ENCODE results near the gene ZNF282. TPM values are rescaled to one million over a fixed set of nuclear protein-coding genes. Genes with fewer than 3 reads are reported as not detected.

ZNF282 gene
- total RNA-seq, 4 donors from 2014 or later: 16.9 to 28.7 (median 22.2) TPM

DNA sequence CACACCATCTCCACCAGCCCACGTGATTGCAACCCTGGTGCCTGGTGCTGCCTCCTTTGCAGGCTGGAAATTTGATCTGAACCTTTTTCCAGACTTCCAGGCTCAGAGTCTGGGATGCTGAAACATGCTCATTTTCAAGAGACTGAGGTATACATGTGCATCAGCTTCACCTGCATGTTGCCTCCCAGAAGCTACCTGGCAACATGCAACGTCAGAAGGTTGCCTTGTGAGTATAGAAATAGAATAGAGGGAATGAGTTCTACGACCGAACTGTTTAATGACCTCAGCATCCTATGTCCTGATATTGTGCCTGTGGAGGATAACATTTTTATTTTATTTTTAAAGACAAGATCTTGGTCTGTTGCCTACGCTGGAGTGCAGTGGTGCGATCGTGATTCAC is 42.2 kb downstream of the ZNF282 start:
- Histone ChIP-seq H3K36me3 (no peaks in the 10 kb centered on the region), H3K9me3 (no peaks in the 10 kb centered on the region), H3K4me1 (peaks cover 15 to 32% (median 24%) of the 10 kb centered on the region in 4 donors), H3K27ac (replicated peaks in 1 of 4) (no peak overlapping the region), H3K27me3 (no peaks in the 10 kb centered on the region), H3K4me3 (no peak overlapping the region)
- intact Hi-C loops (cut with DNase I): no loop called here
- TF ChIP-seq, protein P1, sequence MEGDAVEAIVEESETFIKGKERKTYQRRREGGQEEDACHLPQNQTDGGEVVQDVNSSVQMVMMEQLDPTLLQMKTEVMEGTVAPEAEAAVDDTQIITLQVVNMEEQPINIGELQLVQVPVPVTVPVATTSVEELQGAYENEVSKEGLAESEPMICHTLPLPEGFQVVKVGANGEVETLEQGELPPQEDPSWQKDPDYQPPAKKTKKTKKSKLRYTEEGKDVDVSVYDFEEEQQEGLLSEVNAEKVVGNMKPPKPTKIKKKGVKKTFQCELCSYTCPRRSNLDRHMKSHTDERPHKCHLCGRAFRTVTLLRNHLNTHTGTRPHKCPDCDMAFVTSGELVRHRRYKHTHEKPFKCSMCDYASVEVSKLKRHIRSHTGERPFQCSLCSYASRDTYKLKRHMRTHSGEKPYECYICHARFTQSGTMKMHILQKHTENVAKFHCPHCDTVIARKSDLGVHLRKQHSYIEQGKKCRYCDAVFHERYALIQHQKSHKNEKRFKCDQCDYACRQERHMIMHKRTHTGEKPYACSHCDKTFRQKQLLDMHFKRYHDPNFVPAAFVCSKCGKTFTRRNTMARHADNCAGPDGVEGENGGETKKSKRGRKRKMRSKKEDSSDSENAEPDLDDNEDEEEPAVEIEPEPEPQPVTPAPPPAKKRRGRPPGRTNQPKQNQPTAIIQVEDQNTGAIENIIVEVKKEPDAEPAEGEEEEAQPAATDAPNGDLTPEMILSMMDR (IDR thresholded peaks at IDR 0.05): no peak
- TF ChIP-seq POLR2A (IDR thresholded peaks at IDR 0.05; ENCODE audit: low read depth) (no peak), POLR2AphosphoS5 (IDR thresholded peaks at IDR 0.05) (no peak), EP300 (IDR thresholded peaks at IDR 0.05) (no peak)
- no peak for DNase-seq (ENCODE audit: extremely low spot score)
- 85% methylated on average over 7 of the region's 7 CpGs for WGBS

DNA sequence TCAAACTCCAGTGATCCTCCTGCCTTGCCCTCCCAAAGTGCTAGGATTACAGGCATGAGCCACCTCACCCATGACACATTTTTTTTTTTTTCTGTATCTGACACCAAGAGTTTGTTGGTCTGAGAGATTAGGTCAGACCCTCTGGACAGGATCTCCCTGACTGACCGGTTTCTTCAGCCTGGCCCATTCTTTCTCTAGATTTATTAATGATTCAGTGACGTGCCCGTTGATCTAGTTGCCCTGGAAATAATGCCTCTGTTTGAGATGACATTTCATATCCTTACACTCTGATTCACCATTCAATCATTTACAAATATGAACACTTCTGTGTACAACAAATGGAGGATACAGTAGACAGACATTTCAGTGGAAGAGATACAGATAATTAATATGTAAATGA is 42.7 kb downstream of the ZNF282 start:
- Histone ChIP-seq H3K4me3 (no peak overlapping the region), H3K36me3 (no peaks in the 10 kb centered on the region), H3K4me1 (peaks cover 15 to 32% (median 24%) of the 10 kb centered on the region in 4 donors), H3K27me3 (no peaks in the 10 kb centered on the region), H3K27ac (replicated peaks in 1 of 4) (no peak overlapping the region), H3K9me3 (no peaks in the 10 kb centered on the region)
- no peak for TF ChIP-seq POLR2AphosphoS5 (IDR thresholded peaks at IDR 0.05)
- TF ChIP-seq POLR2A (IDR thresholded peaks at IDR 0.05; ENCODE audit: low read depth): no peak
- WGBS: 77% methylated on average over 3 of the region's 3 CpGs
- no peak for DNase-seq (ENCODE audit: extremely low spot score)
- intact Hi-C loops (cut with DNase I): no loop called here

DNA sequence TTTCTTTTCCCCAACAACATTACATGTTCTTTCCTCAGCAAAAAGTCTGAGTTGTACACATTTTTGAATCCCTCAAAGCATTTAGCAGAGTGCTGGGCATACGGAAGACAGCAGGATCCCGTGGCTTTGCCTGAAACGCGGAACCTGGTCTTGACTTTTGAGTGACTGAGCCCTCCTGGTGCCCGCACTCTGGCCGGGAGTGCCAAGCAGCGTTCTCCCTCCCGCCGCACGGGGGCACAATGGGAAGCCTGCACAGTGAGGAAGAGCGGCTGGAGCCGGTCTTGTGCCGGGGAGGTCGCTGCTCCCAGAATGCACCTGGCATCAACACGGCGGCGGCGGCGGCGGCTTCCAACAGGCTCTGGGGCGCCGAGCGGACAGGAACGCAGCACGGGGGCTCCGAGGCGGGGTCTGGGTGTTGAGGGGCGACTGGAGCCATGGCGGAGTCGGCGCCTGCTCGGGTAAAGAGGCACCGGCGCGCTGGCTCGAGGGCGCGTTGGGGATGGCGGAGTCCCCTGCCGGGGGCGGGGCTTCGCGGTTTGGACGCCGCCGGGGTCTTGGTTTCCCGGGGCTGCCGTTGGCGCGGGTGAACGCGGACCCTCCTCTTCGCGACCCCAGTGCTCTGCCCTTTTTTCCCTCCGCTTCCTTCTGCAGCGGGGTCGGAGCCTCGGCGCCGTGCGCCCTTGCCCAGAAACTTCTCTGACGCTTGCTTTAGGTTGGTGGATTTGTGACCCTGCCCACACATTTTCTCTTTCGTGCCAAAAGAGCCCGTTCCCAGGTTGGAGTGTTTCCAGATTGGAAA is 44.2 kb downstream of the ZNF282 start, which contains the start of gene ZNF212:
Gene ZNF212, plus strand, starts transcription at position 307 of the 799 bp plus-strand sequence. Its CDS starts 128 bp downstream, at position 435.
- no peaks in the 10 kb centered on the region for H3K27me3 ChIP-seq
- no peak for TF ChIP-seq POLR2A (IDR thresholded peaks at IDR 0.05; ENCODE audit: low read depth)
- TF ChIP-seq EP300 (IDR thresholded peaks at IDR 0.05): no peak
- TF ChIP-seq, protein P1 (IDR thresholded peaks at IDR 0.05): peak; percentile 83 to 96 (median 93)
- TF ChIP-seq POLR2AphosphoS5 (IDR thresholded peaks at IDR 0.05): peak; percentile 37 to 90
- no peaks in the 10 kb centered on the region for H3K36me3 ChIP-seq
- peak; percentile 95 for DNase-seq (ENCODE audit: extremely low spot score)
- H3K9me3 ChIP-seq: no peaks in the 10 kb centered on the region
- peak within 1 kb of the TSS; percentile 73 to 82 (median 75) for H3K27ac ChIP-seq (replicated peaks in 1 of 4)
- H3K4me1 ChIP-seq: peaks cover 15 to 32% (median 24%) of the 10 kb centered on the region in 4 donors
- H3K4me3 ChIP-seq: peak within 1 kb of the TSS; percentile 79 to 95 (median 86)
- WGBS: 7% methylated on average over 3 of the region's 64 CpGs
- intact Hi-C loops (cut with DNase I): loop anchor here (10.0 kb wide), 1 partner anchor 215 kb away; no protein-coding TSS in a partner anchor

DNA sequence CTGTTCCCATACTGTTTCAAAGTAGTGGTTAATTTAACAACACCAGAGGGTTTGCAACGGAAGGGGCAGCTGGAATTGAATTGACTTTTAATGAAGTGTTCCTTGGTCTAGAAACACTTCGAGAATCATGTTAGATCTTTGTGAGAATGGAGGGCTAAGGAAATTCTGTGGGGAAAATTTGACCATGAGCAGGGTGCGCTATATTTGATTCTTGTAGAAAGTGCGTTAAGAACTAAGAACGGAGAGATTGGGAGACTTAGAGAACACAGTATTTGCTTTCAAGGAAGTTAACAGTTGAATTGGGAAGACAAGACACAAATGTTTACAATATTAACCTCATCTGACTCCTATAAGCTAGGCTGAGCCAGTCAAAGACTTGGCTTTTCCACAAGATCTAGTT is 45.3 kb downstream of the ZNF282 start:
- TF ChIP-seq EP300 (IDR thresholded peaks at IDR 0.05) (no peak), POLR2A (IDR thresholded peaks at IDR 0.05; ENCODE audit: low read depth) (no peak), POLR2AphosphoS5 (IDR thresholded peaks at IDR 0.05) (no peak)
- TF ChIP-seq, protein P1 (IDR thresholded peaks at IDR 0.05): no peak

DNA sequence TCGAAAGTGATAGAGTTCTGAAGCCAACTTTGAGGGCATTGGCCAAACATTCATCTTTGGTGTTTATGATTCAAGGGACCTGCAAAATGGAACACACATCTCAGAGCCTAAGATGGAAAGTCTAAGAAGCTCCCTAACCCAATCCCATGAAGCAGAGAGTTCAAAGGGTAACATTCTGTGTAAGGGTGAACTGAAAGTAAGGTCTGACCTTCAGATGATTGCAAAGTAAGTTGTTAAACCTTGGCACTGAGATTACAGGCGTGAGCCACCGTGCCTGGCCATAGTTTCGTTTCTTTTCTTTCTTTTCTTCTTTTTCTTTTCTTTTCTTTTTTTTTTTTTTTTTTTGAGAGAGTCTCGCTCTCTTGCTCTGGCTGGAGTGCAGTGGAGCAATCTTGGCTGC is 46.4 kb downstream of the ZNF282 start:
- peaks cover 18 to 32% (median 26%) of the 10 kb centered on the region in 4 donors for H3K4me1 ChIP-seq
- intact Hi-C loops (cut with DNase I): loop anchor here (10.0 kb wide), 1 partner anchor 213 kb away; no protein-coding TSS in a partner anchor
- no peak overlapping the region for H3K27ac ChIP-seq (replicated peaks in 1 of 4)
- H3K4me3 ChIP-seq: no peak overlapping the region
- no peak for DNase-seq (ENCODE audit: extremely low spot score)
- no peak for TF ChIP-seq POLR2A (IDR thresholded peaks at IDR 0.05; ENCODE audit: low read depth)
- no peak for TF ChIP-seq POLR2AphosphoS5 (IDR thresholded peaks at IDR 0.05)
- TF ChIP-seq EP300 (IDR thresholded peaks at IDR 0.05): no peak
- TF ChIP-seq, protein P1 (IDR thresholded peaks at IDR 0.05): no peak
- no peaks in the 10 kb centered on the region for H3K9me3 ChIP-seq
- WGBS: 97% methylated on average over 5 of the region's 5 CpGs
- no peaks in the 10 kb centered on the region for H3K27me3 ChIP-seq
- H3K36me3 ChIP-seq: no peaks in the 10 kb centered on the region

More for the DNA sequence above, 45.3 kb downstream of the ZNF282 start:
- Histone ChIP-seq H3K27me3 (no peaks in the 10 kb centered on the region), H3K27ac (replicated peaks in 1 of 4) (no peak overlapping the region), H3K4me3 (peak overlapping the region; percentile 79 to 95 (median 86)), H3K36me3 (no peaks in the 10 kb centered on the region), H3K4me1 (peaks cover 15 to 32% (median 26%) of the 10 kb centered on the region in 4 donors), H3K9me3 (no peaks in the 10 kb centered on the region)
- intact Hi-C loops (cut with DNase I): loop anchor here (10.0 kb wide), 1 partner anchor 214 kb away; no protein-coding TSS in a partner anchor
- DNase-seq (ENCODE audit: extremely low spot score): no peak
- WGBS: 73% methylated on average over 5 of the region's 5 CpGs
